Uterus (tissue), 2 donors: ENCODE data around the gene BPGM.

Source experiments
- CTCF ChIP-seq, 4 experiments: fragments of 200-600 bp in 2 of 4; fragments of 450-650 bp in 2 of 4; sonication (generic) in 2 of 4; IDR thresholded peaks; one replicate each; pipeline ENCODE4 v1.5.1; 2016 to 2019; ENCODE audit warnings: antibody characterized with exemption in 4 of 4, mild to moderate bottlenecking in 2 of 4, moderate library complexity in 1 of 4
- POLR2A ChIP-seq, 2 donors: fragments of 450-650 bp; IDR thresholded peaks; one replicate each; pipeline ENCODE4 v1.6.1; 2016; ENCODE audit warnings: antibody characterized with exemption in 2 of 2, mild to moderate bottlenecking in 1 of 2, moderate library complexity in 1 of 2

- TF ChIP-seq CTCF (IDR thresholded peaks at IDR 0.05): no peak
- TF ChIP-seq POLR2A (IDR thresholded peaks at IDR 0.05): no peak
Measured at GRCh38 chr7:134660242-134660785, 13.7 kb downstream of the BPGM start.
